ENCODE results near the gene YIF1B. TPM values are rescaled to one million over a fixed set of nuclear protein-coding genes. Genes with fewer than 3 reads are reported as not detected.

The YIF1B gene
- total RNA-seq, 1 experiment from 2014 or later = 143 TPM

DNA sequence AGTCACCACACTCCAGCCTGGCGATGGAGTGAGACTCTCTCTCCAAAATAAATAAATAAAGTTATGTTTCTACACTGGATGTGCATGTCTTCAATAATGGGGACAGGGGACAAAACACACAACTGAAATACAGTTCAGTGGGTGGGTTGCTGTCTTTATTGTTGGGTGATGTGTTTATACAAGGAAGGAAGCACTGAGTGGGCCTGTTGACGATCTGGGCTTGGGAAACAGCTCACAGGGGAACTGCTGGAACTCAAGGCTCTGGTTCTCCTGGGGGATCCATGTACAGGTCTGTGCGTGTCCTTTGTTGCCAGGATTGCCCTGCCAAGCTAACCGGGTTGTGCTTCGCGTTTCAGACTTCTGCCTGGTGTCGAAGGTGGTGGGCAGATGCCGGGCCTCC, 32.5 kb downstream of the YIF1B start:
- ATAC-seq = no peak
- ChIA-PET CTCF (no interaction called here), POLR2A (interaction anchor here (0.6 kb wide), 1 partner anchor 1153 kb away, joined by 4 read pairs; the partner anchor contains the start of gene RPS16)
- Histone ChIP-seq H3K27ac (ENCODE audit: low read length) (peak overlapping the region; percentile 51), H3K36me3 (ENCODE audit: control insufficient read depth, insufficient read depth, low read length) (peaks cover 9% of the 10 kb centered on the region), H3K9me3 (ENCODE audit: control insufficient read depth, insufficient read depth, low read depth, low read length) (no peaks in the 10 kb centered on the region), H3K4me3 (ENCODE audit: low read depth in 2 of 2, low read length in 2 of 2) (no peak overlapping the region), H3K27me3 (ENCODE audit: control insufficient read depth, insufficient read depth, low read length) (no peaks in the 10 kb centered on the region), H3K4me1 (ENCODE audit: control insufficient read depth, insufficient read depth, low read length) (peaks cover 37% of the 10 kb centered on the region)
- intact Hi-C loops (cut with micrococcal nuclease; ENCODE audit: unreplicated experiment) (no loop called here), in situ Hi-C loops (cut with HindIII; ENCODE audit: low pct_unique_long_range_greater_than_20kb, low sequenced_read_pairs) (no loop called here)
- BruUV-seq (replicated peaks) = no TSS peak
- 0 out of 2 replicates have a peak, but pooled peaks have one; percentile 8 for TF ChIP-seq POLR2AphosphoS5 (IDR thresholded peaks at IDR 0.05; ENCODE audit: low read depth, low read length)
- TF ChIP-seq, protein P1, sequence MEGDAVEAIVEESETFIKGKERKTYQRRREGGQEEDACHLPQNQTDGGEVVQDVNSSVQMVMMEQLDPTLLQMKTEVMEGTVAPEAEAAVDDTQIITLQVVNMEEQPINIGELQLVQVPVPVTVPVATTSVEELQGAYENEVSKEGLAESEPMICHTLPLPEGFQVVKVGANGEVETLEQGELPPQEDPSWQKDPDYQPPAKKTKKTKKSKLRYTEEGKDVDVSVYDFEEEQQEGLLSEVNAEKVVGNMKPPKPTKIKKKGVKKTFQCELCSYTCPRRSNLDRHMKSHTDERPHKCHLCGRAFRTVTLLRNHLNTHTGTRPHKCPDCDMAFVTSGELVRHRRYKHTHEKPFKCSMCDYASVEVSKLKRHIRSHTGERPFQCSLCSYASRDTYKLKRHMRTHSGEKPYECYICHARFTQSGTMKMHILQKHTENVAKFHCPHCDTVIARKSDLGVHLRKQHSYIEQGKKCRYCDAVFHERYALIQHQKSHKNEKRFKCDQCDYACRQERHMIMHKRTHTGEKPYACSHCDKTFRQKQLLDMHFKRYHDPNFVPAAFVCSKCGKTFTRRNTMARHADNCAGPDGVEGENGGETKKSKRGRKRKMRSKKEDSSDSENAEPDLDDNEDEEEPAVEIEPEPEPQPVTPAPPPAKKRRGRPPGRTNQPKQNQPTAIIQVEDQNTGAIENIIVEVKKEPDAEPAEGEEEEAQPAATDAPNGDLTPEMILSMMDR (IDR thresholded peaks at IDR 0.05) = no peak
- DNase-seq (ENCODE audit: low read depth, low spot score) = no peak

DNA sequence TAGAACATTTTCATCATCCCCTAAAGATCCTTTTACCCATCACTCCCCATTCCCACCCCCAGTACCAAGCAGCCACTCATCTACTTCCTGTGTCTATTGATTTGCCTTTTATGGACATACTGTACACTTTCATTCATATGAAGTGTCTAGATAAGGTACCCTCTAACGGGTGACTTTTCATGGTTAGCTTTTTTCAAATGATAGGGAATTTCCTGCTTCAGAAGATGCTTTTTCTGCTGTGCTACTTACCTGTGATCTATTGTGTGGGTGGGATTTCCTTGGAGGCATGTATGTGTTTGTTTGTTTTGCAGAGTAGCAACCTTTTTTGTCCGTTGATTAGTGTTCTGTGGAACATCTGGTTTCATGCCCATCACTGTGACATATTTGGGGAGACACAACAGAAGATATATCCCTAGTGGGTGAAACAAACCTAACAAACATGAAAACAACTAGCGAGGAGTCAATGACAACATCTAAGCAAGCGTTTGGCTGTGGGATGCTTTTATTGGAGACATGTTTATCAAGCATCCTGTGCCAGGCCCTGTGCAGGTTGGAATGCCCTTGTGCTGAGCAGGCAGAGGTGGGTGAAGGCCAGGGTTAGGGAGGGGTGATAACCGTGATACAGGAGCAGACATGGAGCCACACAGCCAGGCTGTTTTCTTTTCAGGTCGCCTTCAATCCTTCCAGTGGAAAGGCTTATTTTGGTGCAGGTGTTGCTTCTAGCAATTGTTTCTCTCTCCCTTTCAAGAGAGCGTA, 33.8 kb downstream of the YIF1B start:
- Histone ChIP-seq H3K27me3 (ENCODE audit: control insufficient read depth, insufficient read depth, low read length) (no peaks in the 10 kb centered on the region), H3K9me3 (ENCODE audit: control insufficient read depth, insufficient read depth, low read depth, low read length) (no peaks in the 10 kb centered on the region), H3K4me3 (ENCODE audit: low read depth in 2 of 2, low read length in 2 of 2) (no peak overlapping the region), H3K36me3 (ENCODE audit: control insufficient read depth, insufficient read depth, low read length) (peaks cover 5% of the 10 kb centered on the region), H3K4me1 (ENCODE audit: control insufficient read depth, insufficient read depth, low read length) (peaks cover 50% of the 10 kb centered on the region), H3K27ac (ENCODE audit: low read length) (peak overlapping the region; percentile 5)
- ATAC-seq (no peak), DNase-seq (ENCODE audit: low read depth, low spot score) (no peak)
- CTCF ChIA-PET = interaction anchor here (0.6 kb wide), 1 partner anchor 57 kb away, joined by 6 read pairs; no protein-coding TSS in a partner anchor
- BruUV-seq (replicated peaks) = no TSS peak
- POLR2A ChIA-PET = interaction anchor here (0.7 kb wide), 1 partner anchor 17 kb away, joined by 3 read pairs; the partner anchor contains the start of gene SPINT2
- in situ Hi-C loops (cut with HindIII; ENCODE audit: low pct_unique_long_range_greater_than_20kb, low sequenced_read_pairs) (no loop called here), intact Hi-C loops (cut with micrococcal nuclease; ENCODE audit: unreplicated experiment) (no loop called here)
- TF ChIP-seq SIN3A (IDR thresholded peaks at IDR 0.05; ENCODE audit: borderline replicate concordance, insufficient read depth, low read depth, low read length) (no peak), POLR2AphosphoS5 (IDR thresholded peaks at IDR 0.05; ENCODE audit: low read depth, low read length) (no peak), TCF7L2 (IDR thresholded peaks at IDR 0.05; ENCODE audit: low read depth, low read length) (no peak)
- TF ChIP-seq, protein P1 (IDR thresholded peaks at IDR 0.05) = no peak
- TF ChIP-seq, protein P2, sequence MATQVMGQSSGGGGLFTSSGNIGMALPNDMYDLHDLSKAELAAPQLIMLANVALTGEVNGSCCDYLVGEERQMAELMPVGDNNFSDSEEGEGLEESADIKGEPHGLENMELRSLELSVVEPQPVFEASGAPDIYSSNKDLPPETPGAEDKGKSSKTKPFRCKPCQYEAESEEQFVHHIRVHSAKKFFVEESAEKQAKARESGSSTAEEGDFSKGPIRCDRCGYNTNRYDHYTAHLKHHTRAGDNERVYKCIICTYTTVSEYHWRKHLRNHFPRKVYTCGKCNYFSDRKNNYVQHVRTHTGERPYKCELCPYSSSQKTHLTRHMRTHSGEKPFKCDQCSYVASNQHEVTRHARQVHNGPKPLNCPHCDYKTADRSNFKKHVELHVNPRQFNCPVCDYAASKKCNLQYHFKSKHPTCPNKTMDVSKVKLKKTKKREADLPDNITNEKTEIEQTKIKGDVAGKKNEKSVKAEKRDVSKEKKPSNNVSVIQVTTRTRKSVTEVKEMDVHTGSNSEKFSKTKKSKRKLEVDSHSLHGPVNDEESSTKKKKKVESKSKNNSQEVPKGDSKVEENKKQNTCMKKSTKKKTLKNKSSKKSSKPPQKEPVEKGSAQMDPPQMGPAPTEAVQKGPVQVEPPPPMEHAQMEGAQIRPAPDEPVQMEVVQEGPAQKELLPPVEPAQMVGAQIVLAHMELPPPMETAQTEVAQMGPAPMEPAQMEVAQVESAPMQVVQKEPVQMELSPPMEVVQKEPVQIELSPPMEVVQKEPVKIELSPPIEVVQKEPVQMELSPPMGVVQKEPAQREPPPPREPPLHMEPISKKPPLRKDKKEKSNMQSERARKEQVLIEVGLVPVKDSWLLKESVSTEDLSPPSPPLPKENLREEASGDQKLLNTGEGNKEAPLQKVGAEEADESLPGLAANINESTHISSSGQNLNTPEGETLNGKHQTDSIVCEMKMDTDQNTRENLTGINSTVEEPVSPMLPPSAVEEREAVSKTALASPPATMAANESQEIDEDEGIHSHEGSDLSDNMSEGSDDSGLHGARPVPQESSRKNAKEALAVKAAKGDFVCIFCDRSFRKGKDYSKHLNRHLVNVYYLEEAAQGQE (IDR thresholded peaks at IDR 0.05; ENCODE audit: insufficient read depth in 1 of 2, low read depth in 2 of 2, low read length in 1 of 2) = no peak

Data from Panc1 (cell line).